CD14-positive monocyte (primary cell): ENCODE results near the gene ZNF593. TPM values are rescaled to one million over a fixed set of nuclear protein-coding genes. Genes with fewer than 3 reads are reported as not detected.
A peak's percentile ranks its signal among the peaks of the same experiment; 100 is the strongest.

Experiments used
- DNase-seq, 3 donors: peaks; one replicate each; pipeline ENCODE4 v3.0.0-alpha.2; 2011 to 2022
- H2AFZ ChIP-seq: 2 replicates; pipeline ENCODE4 v1.6.0; 2012; ENCODE audit warnings: mild to moderate bottlenecking, low read depth, low read length, inconsistent platforms; ENCODE audit not compliant: insufficient read depth, poor library complexity, severe bottlenecking
- H3K27ac ChIP-seq, 2 donors: 1 replicate in 1 of 2; 2 replicates in 1 of 2; pipeline ENCODE4 v1.5.1; 2012 to 2013; ENCODE audit warnings: low read length in 2 of 2, control low read depth in 1 of 2, inconsistent platforms in 1 of 2, low read depth in 1 of 2, mild to moderate bottlenecking in 1 of 2
- H3K27me3 ChIP-seq, 2 donors: one replicate each; pipeline versions ENCODE4 v1.6.0 to v1.6.1; 2011 to 2013; ENCODE audit warnings: low read length in 2 of 2; ENCODE audit not compliant: control insufficient read depth in 2 of 2, insufficient read depth in 2 of 2
- H3K36me3 ChIP-seq, 2 donors: replicated peaks in 1 of 2; 1 replicate in 1 of 2; 2 replicates in 1 of 2; pipeline versions ENCODE4 v1.5.1 to v1.6.1; 2012 to 2013; ENCODE audit warnings: low read length in 2 of 2, control low read depth in 1 of 2, inconsistent platforms in 1 of 2, mild to moderate bottlenecking in 1 of 2; ENCODE audit not compliant: insufficient read depth in 2 of 2, control insufficient read depth in 1 of 2
- H3K4me1 ChIP-seq, 2 donors: 1 replicate in 1 of 2; 2 replicates in 1 of 2; pipeline versions ENCODE4 v1.5.1 to v1.6.1; 2012 to 2013; ENCODE audit warnings: low read length in 2 of 2, control low read depth in 1 of 2, inconsistent platforms in 1 of 2, mild to moderate bottlenecking in 1 of 2, moderate library complexity in 1 of 2; ENCODE audit not compliant: insufficient read depth in 2 of 2, control insufficient read depth in 1 of 2
- H3K4me2 ChIP-seq: replicated peaks from 2 replicates; pipeline ENCODE3; 2012; ENCODE audit warnings: low read length, moderate library complexity, mild to moderate bottlenecking; ENCODE audit not compliant: poor library complexity, severe bottlenecking; ENCODE audit errors: extremely low read depth
- H3K4me3 ChIP-seq, 3 experiments: fragments of 200-600 bp in 1 of 3; sonication (generic) in 1 of 3; replicated peaks in 1 of 3; 1 replicate in 2 of 3; 2 replicates in 1 of 3; pipeline ENCODE4 v1.5.1; 2011 to 2013; ENCODE audit warnings: low read length in 3 of 3, mild to moderate bottlenecking in 3 of 3, control low read depth in 2 of 3, low read depth in 2 of 3, inconsistent platforms in 1 of 3, moderate library complexity in 1 of 3
- H3K79me2 ChIP-seq: 2 replicates; pipeline ENCODE4 v1.6.0; 2012; ENCODE audit warnings: mild to moderate bottlenecking, control low read depth, inconsistent platforms, low read length, moderate library complexity; ENCODE audit not compliant: insufficient read depth
- H3K9ac ChIP-seq: 2 replicates; pipeline ENCODE4 v1.6.0; 2017; ENCODE audit warnings: low read length, mild to moderate bottlenecking; ENCODE audit not compliant: insufficient read depth, poor library complexity, severe bottlenecking
- H3K9me3 ChIP-seq, 2 donors: replicated peaks in 1 of 2; 1 replicate in 1 of 2; 2 replicates in 1 of 2; pipeline versions ENCODE4 v1.5.1 to v1.6.1; 2012 to 2013; ENCODE audit warnings: low read length in 2 of 2, control low read depth in 1 of 2; ENCODE audit not compliant: control insufficient read depth in 1 of 2, insufficient read depth in 1 of 2
- H4K20me1 ChIP-seq: 2 replicates; pipeline ENCODE4 v1.6.0; 2012; ENCODE audit warnings: mild to moderate bottlenecking, low read length, control low read depth, moderate library complexity; ENCODE audit not compliant: insufficient read depth
- H3K27ac Mint-ChIP-seq, 7 donors: one replicate each; pipeline ENCODE4 v1.8.0; 2020; ENCODE audit warnings: mild to moderate bottlenecking in 7 of 7, mixed read lengths in 7 of 7, moderate library complexity in 6 of 7, inconsistent platforms in 2 of 7
- H3K27me3 Mint-ChIP-seq, 3 donors: one replicate each; pipeline ENCODE4 v1.8.0; 2021 to 2022; ENCODE audit warnings: low read depth in 3 of 3, mild to moderate bottlenecking in 3 of 3, mixed read lengths in 3 of 3, moderate library complexity in 3 of 3, inconsistent platforms in 1 of 3
- H3K36me3 Mint-ChIP-seq, 2 donors: one replicate each; pipeline ENCODE4 v1.8.0; 2020; ENCODE audit warnings: mixed read lengths in 2 of 2, inconsistent platforms in 1 of 2, mild to moderate bottlenecking in 1 of 2
- H3K4me1 Mint-ChIP-seq: one replicate; pipeline ENCODE4 v1.8.0; 2020; ENCODE audit warnings: mild to moderate bottlenecking, mixed read lengths
- H3K4me3 Mint-ChIP-seq, 2 donors: one replicate each; pipeline ENCODE4 v1.8.0; 2020; ENCODE audit warnings: mild to moderate bottlenecking in 2 of 2, mixed read lengths in 2 of 2, moderate library complexity in 1 of 2
- H3K9me3 Mint-ChIP-seq, 7 donors: one replicate each; pipeline ENCODE4 v1.8.0; 2020 to 2022; ENCODE audit warnings: mixed read lengths in 7 of 7, mild to moderate bottlenecking in 6 of 7, moderate library complexity in 6 of 7, inconsistent platforms in 2 of 7
- WGBS: methylation state at CpG from one replicate; pipeline ENCODE4 v1.1.5; 2013; ENCODE audit warnings: missing lambda C conversion rate; ENCODE audit not compliant: insufficient coverage; 5-methylcytosine and 5-hydroxymethylcytosine counted together
- intact Hi-C, 2 donors: fragments of 100-400 bp; cut with micrococcal nuclease; formaldehyde crosslinking; loops; one replicate each; pipeline versions ENCODE4 v1.15.0 to v1.15.1; 2023
- polyA plus RNA-seq, 3 donors: library from polyadenylated mRNA; depleted of rRNA in 1 of 3; unstranded in 2 of 3; stranded (reverse) in 1 of 3; fragments of 300-500 nt in 2 of 3; fragments of >200 nt in 1 of 3; fragmentation: Illumina TruSeq in 2 of 3; gene quantifications; 1 replicate in 2 of 3; 2 replicates in 1 of 3; pipeline ENCODE4 v1.2.3, GENCODE V29; 2012 to 2021
- TF ChIP-seq, protein P1 (sequence below): fragments of 200-600 bp; IDR thresholded peaks from one replicate; pipeline ENCODE4 v1.8.0; 2022; ENCODE audit warnings: antibody characterized with exemption, mild to moderate bottlenecking

ZNF593 gene
- polyA plus RNA-seq, 3 donors: 23.6 to 36.5 (median 27.8) TPM

DNA sequence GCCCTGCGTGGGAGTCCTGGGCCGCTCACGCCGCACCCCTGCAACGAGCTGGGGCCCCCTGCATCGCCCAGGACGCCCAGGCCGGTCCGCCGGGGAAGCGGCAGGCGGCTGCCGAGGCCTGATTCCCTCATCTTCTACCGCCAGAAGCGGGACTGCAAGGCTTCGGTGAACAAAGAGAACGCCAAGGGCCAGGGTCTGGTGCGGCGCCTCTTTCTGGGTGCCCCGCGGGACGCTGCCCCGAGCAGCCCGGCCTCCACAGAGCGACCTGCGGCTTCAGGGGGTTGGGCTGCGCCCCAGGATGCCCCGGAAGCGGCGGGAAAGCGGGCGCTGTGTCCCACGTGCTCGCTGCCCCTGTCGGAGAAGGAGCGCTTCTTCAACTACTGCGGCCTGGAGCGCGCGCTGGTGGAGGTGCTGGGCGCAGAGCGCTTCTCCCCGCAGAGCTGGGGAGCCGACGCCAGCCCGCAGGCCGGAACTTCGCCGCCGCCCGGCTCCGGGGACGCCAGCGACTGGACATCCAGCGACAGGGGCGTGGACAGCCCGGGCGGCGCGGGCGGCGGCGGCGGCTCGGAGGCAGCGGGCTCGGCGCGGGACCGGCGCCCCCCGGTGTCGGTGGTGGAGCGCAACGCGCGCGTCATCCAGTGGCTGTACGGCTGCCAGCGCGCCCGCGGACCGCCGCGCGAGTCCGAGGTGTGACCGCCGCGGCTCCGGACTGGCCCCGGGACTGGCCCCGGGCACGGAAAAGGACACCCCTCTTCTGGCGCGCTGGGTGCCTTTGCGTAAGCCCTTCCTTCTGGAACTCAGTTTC, 8.1 kb upstream of the ZNF593 start:
- peak overlapping the region; percentile 26 to 75 (median 34) for H3K4me3 ChIP-seq
- Mint-ChIP-seq H3K27ac (no peak overlapping the region), H3K36me3 (peaks cover 0 to 2% of the 10 kb centered on the region in 2 donors), H3K9me3 (peaks cover 0 to 8% (median 0%) of the 10 kb centered on the region in 7 donors), H3K4me3 (peak overlapping the region; percentile 74 to 92), H3K4me1 (peaks cover 22% of the 10 kb centered on the region), H3K27me3 (peaks cover 66 to 70% (median 67%) of the 10 kb centered on the region in 3 donors)
- no peaks in the 10 kb centered on the region for H3K9me3 ChIP-seq
- 4% methylated on average over 98 of the region's 98 CpGs for WGBS
- H3K9ac ChIP-seq: peak overlapping the region; percentile 40
- H3K27ac ChIP-seq: no peak overlapping the region
- H2AFZ ChIP-seq: peak overlapping the region; percentile 85
- peaks cover 22 to 31% of the 10 kb centered on the region in 2 donors for H3K4me1 ChIP-seq
- H3K79me2 ChIP-seq: no peaks in the 10 kb centered on the region
- H3K36me3 ChIP-seq: no peaks in the 10 kb centered on the region
- peak overlapping the region; percentile 88 for H3K4me2 ChIP-seq
- no peaks in the 10 kb centered on the region for H4K20me1 ChIP-seq
- intact Hi-C loops: loop anchor here in 1 of 2 donors (5.0 kb wide), 2 partner anchors 39 to 54 kb away; no protein-coding TSS in a partner anchor
- peaks cover 13 to 57% of the 10 kb centered on the region in 2 donors for H3K27me3 ChIP-seq
- peak; percentile 43 to 61 (median 47) for DNase-seq
- TF ChIP-seq, protein P1, sequence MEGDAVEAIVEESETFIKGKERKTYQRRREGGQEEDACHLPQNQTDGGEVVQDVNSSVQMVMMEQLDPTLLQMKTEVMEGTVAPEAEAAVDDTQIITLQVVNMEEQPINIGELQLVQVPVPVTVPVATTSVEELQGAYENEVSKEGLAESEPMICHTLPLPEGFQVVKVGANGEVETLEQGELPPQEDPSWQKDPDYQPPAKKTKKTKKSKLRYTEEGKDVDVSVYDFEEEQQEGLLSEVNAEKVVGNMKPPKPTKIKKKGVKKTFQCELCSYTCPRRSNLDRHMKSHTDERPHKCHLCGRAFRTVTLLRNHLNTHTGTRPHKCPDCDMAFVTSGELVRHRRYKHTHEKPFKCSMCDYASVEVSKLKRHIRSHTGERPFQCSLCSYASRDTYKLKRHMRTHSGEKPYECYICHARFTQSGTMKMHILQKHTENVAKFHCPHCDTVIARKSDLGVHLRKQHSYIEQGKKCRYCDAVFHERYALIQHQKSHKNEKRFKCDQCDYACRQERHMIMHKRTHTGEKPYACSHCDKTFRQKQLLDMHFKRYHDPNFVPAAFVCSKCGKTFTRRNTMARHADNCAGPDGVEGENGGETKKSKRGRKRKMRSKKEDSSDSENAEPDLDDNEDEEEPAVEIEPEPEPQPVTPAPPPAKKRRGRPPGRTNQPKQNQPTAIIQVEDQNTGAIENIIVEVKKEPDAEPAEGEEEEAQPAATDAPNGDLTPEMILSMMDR: peak; percentile 9

DNA sequence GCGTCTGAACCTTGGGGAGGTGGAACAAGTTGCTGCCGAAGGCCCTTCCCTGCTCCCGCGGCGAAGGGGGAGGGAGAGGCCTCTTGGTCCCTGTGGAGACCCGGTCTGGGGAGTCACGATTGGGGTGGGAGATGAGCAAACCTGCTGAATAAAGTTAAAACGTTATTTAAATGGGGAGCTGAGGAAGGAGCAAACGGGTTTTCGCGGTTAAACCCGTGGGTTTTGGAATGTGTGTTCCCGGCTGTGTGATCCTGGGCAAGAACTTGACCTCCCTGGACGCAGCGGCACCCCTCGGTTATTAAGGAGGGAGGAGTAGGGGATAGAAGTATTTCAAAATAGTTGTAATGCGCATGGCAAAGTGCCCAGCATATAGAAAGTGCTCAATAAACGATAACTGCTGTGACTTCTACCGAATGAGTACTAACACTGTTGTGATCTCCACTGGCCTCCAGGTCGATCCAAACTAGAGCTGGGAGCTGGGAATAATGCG, 7.4 kb upstream of the ZNF593 start:
- WGBS: 22% methylated on average over 17 of the region's 21 CpGs
- H3K9ac ChIP-seq: peak overlapping the region; percentile 40
- DNase-seq: no peak
- peaks cover 0 to 2% of the 10 kb centered on the region in 2 donors for H3K36me3 Mint-ChIP-seq
- no peaks in the 10 kb centered on the region for H4K20me1 ChIP-seq
- H3K9me3 ChIP-seq: no peaks in the 10 kb centered on the region
- TF ChIP-seq, protein P1: no peak
- H3K36me3 ChIP-seq: no peaks in the 10 kb centered on the region
- H3K27ac ChIP-seq: no peak overlapping the region
- H3K4me1 ChIP-seq: peaks cover 22 to 31% of the 10 kb centered on the region in 2 donors
- peaks cover 0 to 8% (median 0%) of the 10 kb centered on the region in 7 donors for H3K9me3 Mint-ChIP-seq
- peak overlapping the region; percentile 26 to 75 (median 34) for H3K4me3 ChIP-seq
- H2AFZ ChIP-seq: peak overlapping the region; percentile 85
- H3K4me3 Mint-ChIP-seq: peak overlapping the region; percentile 74 to 92
- H3K4me2 ChIP-seq: peak overlapping the region; percentile 88
- intact Hi-C loops: loop anchor here in 1 of 2 donors (5.0 kb wide), 2 partner anchors 40 to 55 kb away; no protein-coding TSS in a partner anchor
- H3K27me3 Mint-ChIP-seq: peaks cover 59 to 66% (median 63%) of the 10 kb centered on the region in 3 donors
- no peaks in the 10 kb centered on the region for H3K79me2 ChIP-seq
- peaks cover 13 to 52% of the 10 kb centered on the region in 2 donors for H3K27me3 ChIP-seq
- H3K27ac Mint-ChIP-seq: peak overlapping the region in 1 of 7 donors; percentile 35
- peaks cover 19% of the 10 kb centered on the region for H3K4me1 Mint-ChIP-seq
